Measurements from ENCODE around the gene CCNI2.
A peak's percentile ranks its signal among the peaks of the same experiment; 100 is the strongest.

The CCNI2 gene, protein sequence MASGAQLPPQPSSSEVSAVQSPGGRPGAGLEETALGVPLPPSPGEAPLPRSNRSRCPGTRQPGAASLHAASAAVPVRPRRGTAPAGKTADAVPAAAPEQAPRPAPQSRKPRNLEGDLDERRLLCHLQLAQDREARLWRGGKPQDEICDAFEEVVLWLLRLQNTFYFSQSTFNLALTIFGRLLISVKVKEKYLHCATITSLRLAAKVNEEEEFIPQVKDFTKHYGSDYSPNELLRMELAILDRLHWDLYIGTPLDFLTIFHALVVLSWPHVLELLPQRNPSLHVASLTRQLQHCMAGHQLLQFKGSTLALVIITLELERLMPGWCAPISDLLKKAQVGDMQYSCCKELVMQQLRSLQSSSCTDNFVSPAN

GRCh38 chr5:132746954-132747615 is at the start of gene CCNI2:
CCNI2 (plus strand) TSS chr5:132747426; CDS start chr5:132747496, 70 bp downstream.
- DNase-seq = peak; percentile 4

GRCh38 chr5:132704875-132705274 is 42.4 kb upstream of the CCNI2 start:
- DNase-seq = no peak

DNA sequence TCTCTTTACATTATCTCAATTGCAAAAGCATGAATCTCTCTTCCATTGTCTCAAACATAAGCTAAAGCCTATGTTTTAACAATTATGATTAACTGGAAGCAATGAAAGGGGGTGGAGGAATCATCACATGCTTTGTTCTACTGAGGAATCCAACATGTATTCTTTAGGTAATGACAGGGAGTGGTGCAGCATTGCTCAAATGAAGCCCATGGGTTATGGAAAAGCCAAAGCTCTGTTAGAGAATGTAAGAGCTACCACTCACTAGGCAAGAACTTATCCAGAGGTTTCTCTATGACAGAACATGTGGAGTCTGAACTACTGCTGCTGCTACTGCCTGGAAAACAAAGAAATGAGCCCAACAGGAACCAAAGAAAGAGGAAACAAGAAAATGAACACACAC is 38.6 kb upstream of the CCNI2 start:
- DNase-seq = no peak

GRCh38 chr5:132714456-132715307 is 32.5 kb upstream of the CCNI2 start:
- DNase-seq = no peak

DNA sequence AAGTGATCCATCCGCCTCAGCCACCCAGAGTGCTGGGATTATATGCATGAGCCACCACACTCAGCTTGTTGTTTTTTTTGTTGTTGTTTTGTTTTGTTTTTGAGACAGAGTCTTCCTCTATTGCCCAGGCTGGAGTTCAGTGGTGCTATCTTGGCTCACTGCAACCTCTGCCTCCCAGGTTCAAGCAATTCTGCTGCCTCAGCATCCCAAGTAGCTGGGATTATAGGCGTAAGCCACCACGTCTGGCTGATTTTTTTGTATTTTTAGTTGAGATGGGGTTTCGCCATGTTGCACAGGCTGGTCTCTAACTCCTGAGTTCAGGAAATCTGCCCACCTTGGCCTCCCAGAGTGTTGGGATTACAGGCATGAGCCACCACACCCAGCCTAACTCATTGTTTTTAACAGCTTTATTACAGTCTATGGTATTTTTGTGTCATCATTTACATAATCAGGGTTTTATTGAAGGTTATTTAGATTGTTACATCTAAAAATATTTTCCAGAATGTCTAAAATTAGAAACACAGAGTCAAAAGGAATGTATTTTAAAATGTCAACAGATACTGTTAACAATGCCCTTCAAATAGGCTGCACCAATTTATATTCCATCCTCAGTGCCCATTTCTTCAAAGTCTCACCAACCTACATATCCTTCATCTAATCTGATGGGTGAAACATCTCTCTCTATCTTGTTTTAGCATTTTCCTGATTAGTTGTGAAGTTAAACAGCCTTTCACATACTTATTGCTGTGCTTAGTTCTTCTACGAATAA is 28.5 kb upstream of the CCNI2 start:
- no peak for DNase-seq

GRCh38 chr5:132725745-132726144 is 21.5 kb upstream of the CCNI2 start:
- DNase-seq = no peak

DNA sequence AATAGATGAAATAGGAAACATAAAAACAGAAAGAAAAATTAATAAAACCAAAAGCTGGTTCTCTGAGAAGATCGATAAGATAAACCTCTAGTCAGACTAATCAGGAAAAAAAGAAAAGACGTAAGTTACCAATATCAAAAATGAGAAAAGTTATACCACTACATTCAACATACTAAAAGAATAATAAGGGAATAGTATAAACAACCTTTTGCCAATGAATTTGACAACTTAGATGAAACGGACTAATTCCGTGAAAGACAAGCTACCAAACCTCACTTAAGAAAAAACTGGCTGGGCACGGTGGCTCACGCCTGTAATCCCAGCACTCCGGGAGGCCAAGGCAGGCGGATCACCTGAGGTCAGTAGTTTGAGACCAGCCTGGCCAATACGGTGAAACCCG is 17.3 kb upstream of the CCNI2 start:
- no peak for DNase-seq

- DNase-seq = no peak
These were observed 13.6 kb upstream of the CCNI2 start for GRCh38 chr5:132733499-132734148.

- DNase-seq = no peak
These were observed 12.5 kb upstream of the CCNI2 start for GRCh38 chr5:132734687-132735086.

DNA sequence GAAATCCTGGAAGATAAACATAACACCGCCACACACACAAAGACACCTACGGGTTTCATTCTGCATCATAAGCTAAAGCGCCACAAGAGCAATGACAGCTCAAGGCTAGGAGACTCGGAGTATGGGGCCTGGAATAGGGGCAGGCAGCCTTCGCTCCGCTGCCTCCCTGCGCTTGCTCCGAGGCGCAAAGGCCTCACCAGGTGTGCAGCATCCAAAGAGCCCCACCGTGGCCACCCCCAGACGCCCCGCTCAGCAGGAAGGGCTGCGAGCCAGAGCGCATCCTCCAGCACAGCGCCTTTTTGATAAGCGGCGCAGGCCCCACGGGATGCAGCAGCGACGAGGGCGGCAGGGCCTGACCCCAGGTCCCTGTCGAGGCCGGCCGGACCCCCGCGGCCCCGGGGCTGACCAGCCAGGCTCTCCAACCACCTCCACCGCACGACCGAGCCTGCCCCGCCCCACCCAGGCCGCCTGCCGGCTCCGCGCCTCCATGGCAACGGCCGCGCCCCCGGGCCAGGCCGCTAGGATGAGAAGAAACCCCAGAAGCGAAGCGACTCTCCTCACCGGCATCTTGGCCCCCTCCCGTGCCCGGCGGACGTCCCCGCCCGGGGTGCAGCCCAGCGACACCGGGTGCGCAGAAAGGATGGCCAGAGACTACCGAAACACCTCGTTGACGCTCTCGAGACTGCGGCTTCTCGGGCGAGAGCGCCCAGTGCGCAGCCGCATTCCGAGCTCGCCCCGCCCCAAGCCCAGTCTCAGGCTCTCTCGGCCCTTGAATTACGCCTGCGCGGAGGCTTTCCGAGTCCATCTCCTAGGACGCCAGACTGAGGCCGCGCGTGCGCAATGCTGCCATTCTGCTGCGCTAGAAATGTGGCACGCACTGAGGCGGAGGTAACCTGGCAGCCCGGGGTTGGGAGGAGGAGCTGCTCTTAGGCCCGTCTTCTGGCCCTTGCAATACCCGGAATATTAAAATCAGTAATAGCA is 10.1 kb upstream of the CCNI2 start, which contains the start of gene KIF3A:
KIF3A (minus strand) TSS at position 694 of the 981 bp plus-strand sequence; CDS start at position 567, 127 bp downstream.
- peak; percentile 97 for DNase-seq

DNA sequence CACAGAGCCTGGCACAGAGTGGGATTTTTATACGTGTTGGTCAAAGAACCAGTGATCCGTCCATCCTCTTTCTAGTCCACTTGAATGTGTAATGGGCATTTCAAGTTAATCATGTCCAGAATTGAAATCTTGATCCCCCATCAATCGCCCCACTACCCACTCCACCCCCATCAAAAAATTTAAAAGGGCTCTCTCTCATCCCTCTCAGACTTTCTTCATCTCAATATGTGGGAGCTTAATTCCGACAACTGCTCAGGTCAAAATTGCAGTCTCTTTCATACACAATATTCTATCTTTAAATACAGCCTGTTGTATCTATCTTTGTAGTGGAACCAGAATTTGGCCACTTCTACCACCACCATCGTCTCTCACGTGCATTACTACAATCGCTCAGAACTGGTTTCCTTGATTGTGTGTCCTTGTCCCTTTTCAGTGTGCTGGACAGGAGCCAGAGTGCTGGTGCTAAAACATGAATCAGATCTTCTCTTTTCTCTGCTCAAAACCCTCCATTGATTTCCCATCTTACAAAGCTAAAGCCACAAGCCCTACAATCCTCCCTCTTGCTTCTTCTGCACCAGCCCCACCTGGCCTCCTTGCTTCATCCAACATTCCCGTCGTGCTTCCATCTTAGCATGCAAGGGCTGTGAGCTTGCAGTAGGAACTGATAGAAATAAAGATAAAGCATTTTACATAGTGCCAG is 9.1 kb upstream of the CCNI2 start:
- no peak for DNase-seq

- no peak for DNase-seq
These were observed 8.0 kb upstream of the CCNI2 start for GRCh38 chr5:132739232-132739631.

DNA sequence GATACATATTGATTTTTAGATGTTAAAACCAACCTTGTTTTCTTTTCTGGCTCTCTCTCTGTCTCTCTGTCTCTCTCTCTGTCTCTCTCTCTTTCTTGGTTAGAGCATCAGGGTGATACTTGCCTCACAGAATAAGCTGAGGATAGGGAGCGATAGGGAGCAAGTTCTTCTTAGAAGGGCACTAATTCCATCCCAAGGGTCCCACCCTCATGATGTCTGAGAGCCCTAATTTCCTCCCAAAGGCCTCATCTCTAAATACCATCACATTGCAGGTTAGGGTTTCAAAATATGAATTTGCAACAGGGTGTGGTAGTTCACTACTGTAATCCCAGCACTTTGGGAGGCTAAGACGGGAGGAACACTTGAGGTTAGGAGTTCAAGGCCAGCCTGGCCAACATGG is 5.1 kb upstream of the CCNI2 start:
- DNase-seq = no peak

- DNase-seq = no peak
These were observed 4.6 kb upstream of the CCNI2 start for GRCh38 chr5:132742626-132743025.

- DNase-seq = no peak
These were observed 2.6 kb upstream of the CCNI2 start for GRCh38 chr5:132744659-132745058.

DNA sequence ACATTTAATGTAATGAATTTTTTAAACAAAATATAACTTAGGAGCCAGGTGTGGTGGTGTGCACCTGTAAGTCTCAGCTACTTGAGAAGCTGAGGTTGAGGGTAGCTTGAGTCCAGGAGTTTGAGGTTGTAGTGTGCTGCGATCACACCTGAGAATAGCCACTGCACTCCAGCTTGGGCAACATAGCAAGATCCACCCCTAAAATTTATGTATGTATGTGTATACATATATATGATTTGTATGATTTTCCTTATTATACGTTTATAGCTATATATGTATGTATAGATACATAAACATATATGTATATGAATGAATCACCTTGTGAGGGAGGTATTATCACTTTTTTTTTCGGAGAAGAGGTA is 653 bp upstream of the CCNI2 start:
- no peak for DNase-seq

- DNase-seq = no peak
These were observed 602 bp downstream of the CCNI2 start for GRCh38 chr5:132747616-132748440.

DNA sequence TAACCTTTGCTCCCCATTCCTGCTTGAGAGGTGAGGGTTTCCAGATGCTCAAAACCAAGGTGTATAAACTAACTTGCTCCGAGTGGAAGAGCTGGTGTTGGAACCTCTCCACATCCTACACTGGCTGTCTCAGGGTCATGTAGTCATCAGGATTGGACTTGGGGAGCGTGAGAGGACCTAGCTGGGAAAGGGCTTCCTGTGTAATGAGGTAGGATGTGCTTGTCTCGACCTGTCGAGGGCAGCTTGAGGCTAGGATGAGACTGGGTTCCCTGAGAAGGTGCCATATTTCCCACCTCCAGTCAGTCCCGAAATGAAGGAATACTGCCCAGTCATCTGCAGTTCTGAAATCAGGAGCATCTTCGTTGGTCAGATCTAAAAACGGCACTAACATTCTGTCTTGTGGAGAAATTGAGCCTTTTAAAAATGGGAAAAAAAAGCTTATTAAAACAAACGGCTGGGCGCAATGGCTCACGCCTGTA is 1.3 kb downstream of the CCNI2 start:
- DNase-seq = no peak

GRCh38 chr5:132749506-132749905 is 2.3 kb downstream of the CCNI2 start:
- DNase-seq = peak; percentile 50
